AG08396 (cell line): ENCODE measurements around the gene PCDHGA9.
A peak's percentile ranks its signal among the peaks of the same experiment; 100 is the strongest.
"Not testable (repeated sequence)": the region's sequence is repeated elsewhere in the genome, so short reads cannot be mapped to it uniquely, and the experiment has no call there.

Source experiments
- DNase-seq: peaks from one replicate; pipeline ENCODE4 v3.0.0; 2012; ENCODE audit warnings: low spot score, mixed read lengths

PCDHGA9 gene

GRCh38 chr5:141402553-141403243, at the start of gene PCDHGA9:
Gene PCDHGA9, plus strand, starts transcription at chr5:141402778. Its CDS starts 175 bp downstream, at chr5:141402953.
- peak; percentile 70 for DNase-seq

GRCh38 chr5:141354900-141355469, 47.6 kb upstream of the PCDHGA9 start, which contains the start of gene PCDHGA4:
Gene PCDHGA4, plus strand, starts transcription at chr5:141355021. Its CDS starts 87 bp downstream, at chr5:141355108.
- no peak for DNase-seq

- no peak for DNase-seq
Observed at GRCh38 chr5:141355641-141356040, 46.9 kb upstream of the PCDHGA9 start.

- no peak for DNase-seq
Observed at GRCh38 chr5:141356133-141356532, 46.4 kb upstream of the PCDHGA9 start.

GRCh38 chr5:141356950-141357349, 45.6 kb upstream of the PCDHGA9 start:
- DNase-seq: no peak

- DNase-seq: peak; percentile 67
Observed at GRCh38 chr5:141359790-141360426, 42.7 kb upstream of the PCDHGA9 start, which contains the start of gene PCDHGB2. Gene PCDHGB2, plus strand, starts transcription at chr5:141359994. Its CDS starts 142 bp downstream, at chr5:141360136.

- no peak for DNase-seq
Observed at GRCh38 chr5:141360685-141361084, 41.9 kb upstream of the PCDHGA9 start.

- DNase-seq: no peak
Observed at GRCh38 chr5:141362719-141363118, 39.9 kb upstream of the PCDHGA9 start.

- peak; percentile 44 for DNase-seq
Observed at GRCh38 chr5:141363952-141364660, 38.5 kb upstream of the PCDHGA9 start, which contains the start of gene PCDHGA5. Gene PCDHGA5, plus strand, starts transcription at chr5:141364162. Its CDS starts 169 bp downstream, at chr5:141364331.

GRCh38 chr5:141366016-141366896, 36.3 kb upstream of the PCDHGA9 start:
- DNase-seq: no peak

- DNase-seq: peak; percentile 80
Observed at GRCh38 chr5:141369994-141370848, 32.4 kb upstream of the PCDHGA9 start, which contains the start of gene PCDHGB3. Gene PCDHGB3, plus strand, starts transcription at chr5:141370242. Its CDS starts 153 bp downstream, at chr5:141370395.

- no peak for DNase-seq
Observed at GRCh38 chr5:141371572-141372475, 30.8 kb upstream of the PCDHGA9 start.

- DNase-seq: peak; percentile 50
Observed at GRCh38 chr5:141373673-141374317, 28.8 kb upstream of the PCDHGA9 start, which contains the start of gene PCDHGA6. Gene PCDHGA6, plus strand, starts transcription at chr5:141373891. Its CDS starts 193 bp downstream, at chr5:141374084.

- no peak for DNase-seq
Observed at GRCh38 chr5:141374627-141375026, 28.0 kb upstream of the PCDHGA9 start.

- not testable (repeated sequence) for DNase-seq
Observed at GRCh38 chr5:141375444-141376155, 27.0 kb upstream of the PCDHGA9 start.

- DNase-seq: peak; percentile 55
Observed at GRCh38 chr5:141382469-141383294, 19.9 kb upstream of the PCDHGA9 start, which contains the start of gene PCDHGA7. Gene PCDHGA7, plus strand, starts transcription at chr5:141382742. Its CDS starts 158 bp downstream, at chr5:141382900.

GRCh38 chr5:141383345-141383744, 19.2 kb upstream of the PCDHGA9 start:
- no peak for DNase-seq
